Lung (tissue), 12 donors: Measurements from ENCODE around the gene GRM4. TPM values are rescaled to one million over a fixed set of nuclear protein-coding genes. Genes with fewer than 3 reads are reported as not detected.

Source experiments
- ATAC-seq: fragments of 200-7000 bp; cut with Tn5 transposase; one replicate; pipeline ENCODE4 v1.9.1; 2020; ENCODE audit warnings: moderate number of reproducible peaks; ENCODE audit not compliant: insufficient read depth, low FRiP score
- DNase-seq, 3 donors: peaks; one replicate each; pipeline ENCODE4 v3.0.0-alpha.2; 2013 to 2017
- H3K27ac ChIP-seq, 2 donors: one replicate each; pipeline ENCODE4 v1.5.1; 2013; ENCODE audit warnings: mild to moderate bottlenecking in 2 of 2, moderate library complexity in 2 of 2, control low read depth in 1 of 2, inconsistent platforms in 1 of 2, low read depth in 1 of 2, low read length in 1 of 2
- H3K27me3 ChIP-seq, 3 donors: one replicate each; pipeline ENCODE4 v1.5.1; 2013; ENCODE audit warnings: low read length in 2 of 3; ENCODE audit not compliant: control insufficient read depth in 3 of 3, insufficient read depth in 3 of 3
- H3K36me3 ChIP-seq, 4 donors: one replicate each; pipeline ENCODE4 v1.5.1; 2013; ENCODE audit warnings: low read length in 4 of 4, mild to moderate bottlenecking in 1 of 4, moderate library complexity in 1 of 4; ENCODE audit not compliant: control insufficient read depth in 4 of 4, insufficient read depth in 4 of 4
- H3K4me1 ChIP-seq, 5 donors: one replicate each; pipeline ENCODE4 v1.5.1; 2013; ENCODE audit warnings: low read length in 5 of 5, mild to moderate bottlenecking in 2 of 5, moderate library complexity in 1 of 5; ENCODE audit not compliant: control insufficient read depth in 5 of 5, insufficient read depth in 5 of 5
- H3K4me3 ChIP-seq: one replicate; pipeline ENCODE4 v1.5.1; 2013; ENCODE audit warnings: mild to moderate bottlenecking, control low read depth, moderate library complexity
- H3K9ac ChIP-seq, 2 donors: one replicate each; pipeline ENCODE4 v1.5.1; 2013; ENCODE audit warnings: low read length in 2 of 2, control low read depth in 1 of 2; ENCODE audit not compliant: insufficient read depth in 1 of 2
- H3K9me3 ChIP-seq, 4 donors: one replicate each; pipeline ENCODE4 v1.5.1; 2013; ENCODE audit warnings: low read length in 3 of 4, mild to moderate bottlenecking in 1 of 4, moderate library complexity in 1 of 4; ENCODE audit not compliant: control insufficient read depth in 4 of 4, insufficient read depth in 3 of 4
- WGBS, 2 donors: extraction: QIAGEN DNeasy Blood & Tissue Kit; methylation state at CpG; one replicate each; pipeline ENCODE4 v1.1.7; 2013; 5-methylcytosine and 5-hydroxymethylcytosine counted together
- polyA plus RNA-seq, 2 donors: library from polyadenylated mRNA; stranded (reverse); fragments of 200-250 nt; gene quantifications; one replicate each; pipeline ENCODE4 v1.2.1, GENCODE V29; 2013
- total RNA-seq, 2 donors: library from RNA; depleted of rRNA in 1 of 2; stranded (reverse); fragments of >200 nt in 1 of 2; gene quantifications; one replicate each; pipeline ENCODE4 v1.2.1, GENCODE V29; 2014 to 2021
- TF ChIP-seq, protein P1 (sequence below): IDR thresholded peaks from 2 replicates; pipeline ENCODE4 v1.5.1; 2012; ENCODE audit warnings: mild to moderate bottlenecking; ENCODE audit errors: control extremely low read depth, extremely low read depth
- donor health status: control.
- donor health status: control.
- donor health status: Bipolar disorder and iron deficiency.
- donor health status: healthy.
- donor health status: DM: yes; HTN: yes; CAD: no.

Gene GRM4
- total and polyA plus RNA-seq, 4 donors = 0.02 to 0.34 (median 0.09) TPM

DNA sequence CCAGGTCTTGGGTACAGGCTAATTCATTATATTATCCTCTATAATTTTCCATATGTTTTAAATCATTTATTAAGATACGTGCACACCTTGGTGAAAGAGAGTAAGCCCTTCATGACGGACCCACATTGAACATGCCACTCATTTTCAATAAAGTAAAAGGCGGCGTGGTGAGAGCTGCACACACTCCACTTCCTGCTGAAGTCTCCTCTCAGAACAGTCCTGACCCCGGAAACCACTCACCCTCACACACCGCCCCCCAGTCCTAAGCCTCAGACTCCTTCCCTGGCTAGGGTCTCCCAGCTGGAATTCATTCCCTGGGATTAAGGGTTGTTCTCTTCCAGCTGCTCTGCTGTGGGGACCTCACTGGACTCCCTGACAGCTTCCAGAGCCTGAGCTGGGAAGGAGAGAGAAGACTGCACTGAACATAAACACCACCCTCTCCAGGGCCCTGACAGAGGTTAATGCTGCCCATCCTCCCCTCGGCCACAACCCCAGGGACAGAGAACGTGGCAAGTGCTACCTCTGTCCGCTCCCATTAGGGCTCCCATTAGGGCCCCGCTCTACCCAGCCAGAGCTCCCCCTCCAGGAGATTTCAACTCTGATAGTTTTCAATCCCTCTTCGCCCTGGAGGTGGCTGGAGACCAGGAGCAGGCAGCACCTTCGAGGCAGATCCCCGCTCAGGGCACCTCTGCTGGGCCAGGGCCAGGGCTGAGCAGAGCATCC lies 24.8 kb downstream of the GRM4 start:
- DNase-seq (no peak), ATAC-seq (no peak)
- 49 to 52% methylated on average over 13 of the region's 13 CpGs for WGBS, 2 donors
- no peak overlapping the region for H3K4me3 ChIP-seq
- H3K4me1 ChIP-seq = no peaks in the 10 kb centered on the region
- TF ChIP-seq, protein P1, sequence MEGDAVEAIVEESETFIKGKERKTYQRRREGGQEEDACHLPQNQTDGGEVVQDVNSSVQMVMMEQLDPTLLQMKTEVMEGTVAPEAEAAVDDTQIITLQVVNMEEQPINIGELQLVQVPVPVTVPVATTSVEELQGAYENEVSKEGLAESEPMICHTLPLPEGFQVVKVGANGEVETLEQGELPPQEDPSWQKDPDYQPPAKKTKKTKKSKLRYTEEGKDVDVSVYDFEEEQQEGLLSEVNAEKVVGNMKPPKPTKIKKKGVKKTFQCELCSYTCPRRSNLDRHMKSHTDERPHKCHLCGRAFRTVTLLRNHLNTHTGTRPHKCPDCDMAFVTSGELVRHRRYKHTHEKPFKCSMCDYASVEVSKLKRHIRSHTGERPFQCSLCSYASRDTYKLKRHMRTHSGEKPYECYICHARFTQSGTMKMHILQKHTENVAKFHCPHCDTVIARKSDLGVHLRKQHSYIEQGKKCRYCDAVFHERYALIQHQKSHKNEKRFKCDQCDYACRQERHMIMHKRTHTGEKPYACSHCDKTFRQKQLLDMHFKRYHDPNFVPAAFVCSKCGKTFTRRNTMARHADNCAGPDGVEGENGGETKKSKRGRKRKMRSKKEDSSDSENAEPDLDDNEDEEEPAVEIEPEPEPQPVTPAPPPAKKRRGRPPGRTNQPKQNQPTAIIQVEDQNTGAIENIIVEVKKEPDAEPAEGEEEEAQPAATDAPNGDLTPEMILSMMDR = no peak
- H3K9me3 ChIP-seq = no peaks in the 10 kb centered on the region
- H3K27me3 ChIP-seq = peaks cover 0 to 9% (median 3%) of the 10 kb centered on the region in 3 donors
- H3K27ac ChIP-seq = no peak overlapping the region
- H3K9ac ChIP-seq = no peak overlapping the region
- no peaks in the 10 kb centered on the region for H3K36me3 ChIP-seq

DNA sequence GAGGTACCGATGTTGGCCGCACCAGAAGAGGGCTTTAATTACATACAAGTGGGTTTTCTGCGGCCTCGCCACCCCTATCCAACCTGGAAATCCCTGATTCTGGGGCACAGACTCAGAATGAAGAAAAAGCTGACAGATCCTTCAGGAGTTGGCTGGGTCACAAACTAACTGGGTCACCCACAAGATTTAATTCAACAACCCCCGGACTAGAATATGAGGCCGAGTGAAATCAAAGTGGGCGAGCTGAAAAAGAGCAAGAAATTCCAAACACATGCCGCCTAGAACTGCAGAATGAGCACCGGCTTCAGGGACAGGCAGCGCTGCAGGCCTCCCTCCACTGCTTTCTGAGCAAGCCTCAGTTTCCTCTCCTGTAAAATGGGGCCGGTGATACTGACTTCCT lies 30.0 kb downstream of the GRM4 start:
- Histone ChIP-seq H3K9me3 (peaks cover 0 to 4% (median 0%) of the 10 kb centered on the region in 4 donors), H3K9ac (no peak overlapping the region), H3K27me3 (peaks cover 0 to 12% (median 0%) of the 10 kb centered on the region in 3 donors), H3K4me3 (no peak overlapping the region), H3K4me1 (no peaks in the 10 kb centered on the region), H3K36me3 (no peaks in the 10 kb centered on the region), H3K27ac (no peak overlapping the region)
- 87 to 90% methylated on average over 11 of the region's 11 CpGs for WGBS, 2 donors
- ATAC-seq = no peak
- TF ChIP-seq, protein P1 = no peak
- DNase-seq = no peak

DNA sequence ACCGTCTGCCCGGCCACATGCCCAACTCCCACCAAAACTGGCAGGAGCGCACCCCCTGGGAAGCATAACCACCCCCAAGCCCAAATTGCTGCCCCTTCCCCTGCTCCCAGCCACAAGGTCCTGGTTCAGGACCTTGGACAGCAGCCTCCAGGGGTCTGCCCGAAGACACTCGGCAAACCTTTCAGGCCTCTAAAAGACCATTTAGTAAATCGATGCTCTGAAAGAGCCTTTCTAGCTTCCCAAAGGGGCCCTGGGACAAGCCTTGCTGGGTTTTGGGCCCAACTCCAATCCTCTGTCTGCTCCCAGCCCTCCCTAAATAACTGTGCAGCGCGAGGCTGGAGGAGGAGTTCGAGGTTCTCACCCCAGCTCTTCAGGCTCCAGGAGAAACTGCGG lies 30.5 kb downstream of the GRM4 start:
- TF ChIP-seq, protein P1 = no peak
- H3K9ac ChIP-seq = no peak overlapping the region
- no peak overlapping the region for H3K4me3 ChIP-seq
- H3K27me3 ChIP-seq = peaks cover 0 to 12% (median 0%) of the 10 kb centered on the region in 3 donors
- DNase-seq (peak; percentile 54 to 71 (median 64)), ATAC-seq (no peak)
- no peaks in the 10 kb centered on the region for H3K36me3 ChIP-seq
- no peaks in the 10 kb centered on the region for H3K4me1 ChIP-seq
- H3K9me3 ChIP-seq = peaks cover 0 to 4% (median 0%) of the 10 kb centered on the region in 4 donors
- 30 to 42% methylated on average over 10 of the region's 10 CpGs for WGBS, 2 donors
- no peak overlapping the region for H3K27ac ChIP-seq
